Measurements from ENCODE around the gene LGALS13. TPM values are rescaled to one million over a fixed set of nuclear protein-coding genes. Genes with fewer than 3 reads are reported as not detected.

Gene LGALS13
- polyA plus RNA-seq, 1 donor from 2014 or later: not detected

DNA sequence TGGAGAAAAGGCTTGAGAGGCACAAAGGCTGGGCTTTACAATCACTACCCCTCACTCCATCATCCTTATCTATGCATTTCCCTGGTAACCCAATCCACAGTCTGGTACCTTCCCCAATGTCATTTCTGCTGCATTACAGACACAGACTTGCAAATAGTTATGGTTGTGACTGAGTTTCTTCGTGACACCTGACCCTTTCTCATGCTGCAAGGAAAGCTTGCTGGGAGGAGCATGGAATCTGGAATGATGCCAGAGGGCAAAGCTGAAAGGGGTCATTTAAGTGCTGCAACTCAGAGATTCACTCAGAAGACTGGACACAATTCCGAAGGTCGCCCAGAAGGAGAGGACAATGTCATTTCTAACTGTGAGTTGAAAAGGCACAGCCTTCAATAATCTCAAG is 53.3 kb downstream of the LGALS13 start, which contains the start of gene LGALS16:
TSS of gene LGALS16 (plus strand) at position 301 of the 400 bp plus-strand sequence. CDS start at position 350, 49 bp downstream.
- Histone ChIP-seq H4K20me1 (ENCODE audit: insufficient read depth) (no peaks in the 10 kb centered on the region), H3K79me2 (replicated peaks; ENCODE audit: insufficient read depth, low read length) (no peaks in the 10 kb centered on the region), H3K4me2 (ENCODE audit: low read length) (no peak within 1 kb of the TSS), H3K27ac (ENCODE audit: low read length) (no peak within 1 kb of the TSS), H3K4me3 (ENCODE audit: low read length) (no peak within 1 kb of the TSS), H3K9me3 (ENCODE audit: low read length) (no peaks in the 10 kb centered on the region), H3K9ac (ENCODE audit: low read length) (no peak within 1 kb of the TSS), H3F3A (ENCODE audit: insufficient read depth, low read length, poor library complexity, severe bottlenecking) (no peaks in the 10 kb centered on the region), H2AFZ (ENCODE audit: low read depth, low read length) (no peak within 1 kb of the TSS), H3K27me3 (ENCODE audit: insufficient read depth, low read depth, low read length) (no peaks in the 10 kb centered on the region), H3K36me3 (ENCODE audit: insufficient read depth, low read length) (no peaks in the 10 kb centered on the region), H3K9me2 (ENCODE audit: insufficient read depth, low read length) (no peaks in the 10 kb centered on the region)
- TF ChIP-seq SMC3 (conservative IDR thresholded peaks at IDR 0.05; ENCODE audit: poor library complexity) (no peak), MXI1 (conservative IDR thresholded peaks at IDR 0.05; ENCODE audit: poor library complexity, severe bottlenecking) (no peak), EP300 (conservative IDR thresholded peaks at IDR 0.05; ENCODE audit: poor library complexity, severe bottlenecking) (no peak)

Small RNA genes lying within 50 kb of the gene (small RNA-seq; reads per million reads assigned to genes)
- gene AC005176.2: 0 reads per million in 3 experiments
- 0 reads per million in 3 experiments for gene RPS29P24
- 0 reads per million in 3 experiments for gene RPS29P25
- gene RPS29P26: 0 reads per million in 3 experiments
- 0 reads per million in 3 experiments for gene RPS29P30

Other genes with a start within 250 kb of the LGALS13 start
- 37.3 and 67.2 TPM in 2 replicates for gene PAF1, start 211.4 kb upstream of the LGALS13 start, polyA plus RNA-seq
- gene MED29, start 211.1 kb upstream of the LGALS13 start, polyA plus RNA-seq: 39.5 and 52.1 TPM in 2 replicates
- 0.34 TPM in 1 of 2 replicates, not detected in the other for gene ZFP36, start 195.7 kb upstream of the LGALS13 start, polyA plus RNA-seq
- 14.3 and 23.2 TPM in 2 replicates for gene PLEKHG2, start 189.9 kb upstream of the LGALS13 start, polyA plus RNA-seq
- 22.6 and 31.0 TPM in 2 replicates for gene RPS16, start 166.6 kb upstream of the LGALS13 start, polyA plus RNA-seq
- 90.7 and 92.5 TPM in 2 replicates for gene SUPT5H, start 156.9 kb upstream of the LGALS13 start, polyA plus RNA-seq
- 64.1 and 66.2 TPM in 2 replicates for gene TIMM50, start 121.7 kb upstream of the LGALS13 start, polyA plus RNA-seq
- 34.4 and 35.5 TPM in 2 replicates for gene DLL3, start 103.6 kb upstream of the LGALS13 start, polyA plus RNA-seq
- gene SELENOV, start 87.4 kb upstream of the LGALS13 start, polyA plus RNA-seq: 1.3 TPM in 1 of 2 replicates, not detected in the other
- 32.6 and 36.5 TPM in 2 replicates for gene EID2B, start 69.7 kb upstream of the LGALS13 start, polyA plus RNA-seq
- 45.4 and 47.4 TPM in 2 replicates for gene EID2, start 62.4 kb upstream of the LGALS13 start, polyA plus RNA-seq
- not detected in 2 replicates for gene LGALS16, start 53.4 kb downstream of the LGALS13 start, polyA plus RNA-seq
- 0.53 and 4.4 TPM in 2 replicates for gene LGALS14, start 102.0 kb downstream of the LGALS13 start, polyA plus RNA-seq
- 1.1 and 4.1 TPM in 2 replicates for gene CLC, start 135.5 kb downstream of the LGALS13 start, polyA plus RNA-seq
- gene LEUTX, start 176.3 kb downstream of the LGALS13 start, polyA plus RNA-seq: not detected in 2 replicates
- gene DYRK1B, start 231.6 kb downstream of the LGALS13 start, polyA plus RNA-seq: 11.3 and 13.2 TPM in 2 replicates
- gene FBL, start 243.9 kb downstream of the LGALS13 start, polyA plus RNA-seq: 79.6 and 84.7 TPM in 2 replicates